ENCODE data around the gene TCF4.

Gene TCF4

GRCh38 chr18:55504808-55505207 is 83.2 kb downstream of the TCF4 start:
- no peak for DNase-seq (ENCODE audit: low spot score)

- no peak for DNase-seq (ENCODE audit: low spot score)
Measured at GRCh38 chr18:55503167-55503820, 84.7 kb downstream of the TCF4 start.

GRCh38 chr18:55501982-55502710 is 85.8 kb downstream of the TCF4 start:
- no peak for DNase-seq (ENCODE audit: low spot score)

GRCh38 chr18:55501579-55501978 is 86.4 kb downstream of the TCF4 start:
- no peak for DNase-seq (ENCODE audit: low spot score)

GRCh38 chr18:55500316-55501086 is 87.5 kb downstream of the TCF4 start:
- peak; percentile 33 for DNase-seq (ENCODE audit: low spot score)

GRCh38 chr18:55499526-55499925 is 88.5 kb downstream of the TCF4 start:
- DNase-seq (ENCODE audit: low spot score) = no peak

GRCh38 chr18:55497825-55498403 is 90.1 kb downstream of the TCF4 start:
- DNase-seq (ENCODE audit: low spot score) = no peak

- no peak for DNase-seq (ENCODE audit: low spot score)
Measured at GRCh38 chr18:55494899-55495298, 93.1 kb downstream of the TCF4 start.

GRCh38 chr18:55494441-55494840 is 93.6 kb downstream of the TCF4 start:
- no peak for DNase-seq (ENCODE audit: low spot score)

- no peak for DNase-seq (ENCODE audit: low spot score)
Measured at GRCh38 chr18:55491616-55492015, 96.4 kb downstream of the TCF4 start.

GRCh38 chr18:55489034-55489986 is 98.7 kb downstream of the TCF4 start:
- no peak for DNase-seq (ENCODE audit: low spot score)

- no peak for DNase-seq (ENCODE audit: low spot score)
Measured at GRCh38 chr18:55488473-55488872, 99.5 kb downstream of the TCF4 start.

GRCh38 chr18:55487997-55488396 is 100.0 kb downstream of the TCF4 start:
- no peak for DNase-seq (ENCODE audit: low spot score)

- no peak for DNase-seq (ENCODE audit: low spot score)
Measured at GRCh38 chr18:55486936-55487335, 101.1 kb downstream of the TCF4 start.

- peak; percentile 32 for DNase-seq (ENCODE audit: low spot score)
Measured at GRCh38 chr18:55485666-55486065, 102.3 kb downstream of the TCF4 start.

GRCh38 chr18:55484773-55485172 is 103.2 kb downstream of the TCF4 start:
- DNase-seq (ENCODE audit: low spot score) = no peak

GRCh38 chr18:55483266-55483871 is 104.6 kb downstream of the TCF4 start:
- DNase-seq (ENCODE audit: low spot score) = no peak

- no peak for DNase-seq (ENCODE audit: low spot score)
Measured at GRCh38 chr18:55479656-55480420, 108.2 kb downstream of the TCF4 start.

GRCh38 chr18:55477860-55478581 is 110.0 kb downstream of the TCF4 start:
- no peak for DNase-seq (ENCODE audit: low spot score)

GRCh38 chr18:55477499-55477859 is 110.5 kb downstream of the TCF4 start:
- DNase-seq (ENCODE audit: low spot score) = peak; percentile 36
